Mesenteric fat pad (tissue), 1 donor: ENCODE measurements around the gene LARP4. TPM values are rescaled to one million over a fixed set of nuclear protein-coding genes. Genes with fewer than 3 reads are reported as not detected.
A peak's percentile ranks its signal among the peaks of the same experiment; 100 is the strongest.
"Not testable (repeated sequence)": the region's sequence is repeated elsewhere in the genome, so short reads cannot be mapped to it uniquely, and the experiment has no call there.

Source experiments
- DNase-seq: peaks from one replicate; pipeline ENCODE4 v3.0.0-alpha.2; 2020; ENCODE audit warnings: low spot score
- total RNA-seq: library from RNA; stranded (reverse); fragmentation: NEBNext Ultra II Directional; extraction: Animal tissue kit (Norgen Biotek cat#: 25700); gene quantifications from one replicate; pipeline ENCODE4 v1.2.1, GENCODE V29; 2021
- donor health status: DM: yes; HTN: yes; CAD: no.

The LARP4 gene
- total RNA-seq, 1 donor from 2014 or later, result 128 TPM

DNA sequence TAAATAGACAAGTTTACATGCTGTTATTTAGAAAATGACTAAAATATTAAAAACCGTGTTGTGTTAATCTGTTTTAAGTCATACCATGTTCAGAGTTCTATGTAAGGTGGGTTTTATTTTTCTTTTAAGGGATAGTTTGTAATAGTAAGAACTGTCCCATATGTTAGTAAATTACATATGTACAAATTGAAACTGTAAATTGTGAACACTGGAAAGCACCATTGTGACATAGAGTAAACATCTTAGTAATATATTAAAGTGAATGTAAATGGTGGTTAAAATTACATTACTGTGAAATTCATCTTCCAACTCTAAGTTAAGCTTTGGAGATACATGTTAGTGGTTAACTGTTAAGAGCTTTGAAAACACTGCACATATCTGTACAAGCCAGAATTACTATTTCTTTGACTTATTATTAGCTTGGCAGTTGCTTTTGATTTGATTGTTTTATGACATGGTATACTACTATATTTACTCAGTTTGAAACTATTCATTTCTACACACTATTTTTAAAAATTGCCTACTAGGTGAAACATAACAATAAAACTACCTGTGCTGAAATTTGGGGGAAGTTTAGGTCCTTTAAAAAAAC, 76.7 kb downstream of the LARP4 start:
- no peak for DNase-seq

- DNase-seq, result no peak
These were observed 81.9 kb downstream of the LARP4 start for GRCh38 chr12:50482571-50482970.

DNA sequence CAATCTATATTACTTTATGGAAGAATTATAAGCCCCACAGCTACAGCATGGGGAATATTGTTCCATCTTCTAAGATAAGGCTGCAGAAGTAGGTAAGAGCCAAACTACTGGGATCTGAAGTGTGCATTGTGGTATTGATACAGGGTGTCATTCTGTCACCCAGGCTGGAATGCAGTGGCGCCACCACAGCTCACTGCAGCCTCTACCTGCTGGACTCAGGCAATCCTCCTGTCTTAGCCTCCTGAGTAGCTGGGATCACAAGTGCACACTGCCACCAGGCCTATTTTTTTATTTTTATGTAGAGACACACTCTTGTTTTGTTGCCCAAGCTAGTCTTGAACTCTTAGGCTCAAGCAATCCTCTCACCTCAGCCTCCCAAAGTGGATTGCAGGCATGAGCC, 82.8 kb downstream of the LARP4 start:
- DNase-seq, result no peak

GRCh38 chr12:50488801-50489200, 88.1 kb downstream of the LARP4 start:
- DNase-seq, result no peak

- DNase-seq, result not testable (repeated sequence)
These were observed 97.4 kb downstream of the LARP4 start for GRCh38 chr12:50498119-50498518.

- peak; percentile 98 for DNase-seq
These were observed 104.4 kb downstream of the LARP4 start, which contains the start of gene DIP2B for GRCh38 chr12:50504798-50505674. Gene DIP2B (plus strand): TSS chr12:50504985. CDS start chr12:50505141, 156 bp downstream.

GRCh38 chr12:50505675-50506530, 105.2 kb downstream of the LARP4 start:
- no peak for DNase-seq

DNA sequence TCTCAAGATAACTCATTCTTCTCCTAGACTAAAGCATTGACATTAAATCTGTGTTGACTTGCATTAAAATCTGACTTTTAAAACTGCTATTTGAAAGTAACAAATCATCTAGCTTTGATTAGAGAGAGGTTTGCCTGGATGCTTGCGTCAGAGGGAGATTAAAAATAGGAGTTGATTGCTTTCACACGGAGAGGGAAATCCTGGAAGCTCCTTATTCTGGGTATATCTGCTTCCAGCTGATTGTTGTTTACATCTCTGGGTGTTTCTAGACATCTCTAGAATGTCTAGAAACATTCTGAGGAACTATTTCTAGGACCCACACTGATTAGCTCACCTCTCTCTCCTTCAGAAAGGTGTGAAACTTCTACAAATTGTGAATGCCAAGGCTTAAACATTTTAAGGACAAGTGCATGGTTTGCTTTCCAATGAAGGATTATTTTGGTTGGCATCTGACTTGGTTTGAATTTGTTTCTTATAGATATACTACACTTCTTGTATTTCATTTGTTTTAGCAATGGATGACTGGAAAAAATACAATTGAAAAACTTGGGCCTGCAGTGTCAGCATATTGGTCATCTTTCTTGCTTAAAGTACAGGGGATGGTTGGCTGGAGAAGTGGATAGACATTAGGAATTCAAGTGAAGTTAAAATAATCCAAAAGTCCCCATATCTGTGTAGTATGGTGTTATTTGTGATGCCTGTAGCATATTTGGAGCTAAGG, 106.2 kb downstream of the LARP4 start:
- DNase-seq, result no peak

DNA sequence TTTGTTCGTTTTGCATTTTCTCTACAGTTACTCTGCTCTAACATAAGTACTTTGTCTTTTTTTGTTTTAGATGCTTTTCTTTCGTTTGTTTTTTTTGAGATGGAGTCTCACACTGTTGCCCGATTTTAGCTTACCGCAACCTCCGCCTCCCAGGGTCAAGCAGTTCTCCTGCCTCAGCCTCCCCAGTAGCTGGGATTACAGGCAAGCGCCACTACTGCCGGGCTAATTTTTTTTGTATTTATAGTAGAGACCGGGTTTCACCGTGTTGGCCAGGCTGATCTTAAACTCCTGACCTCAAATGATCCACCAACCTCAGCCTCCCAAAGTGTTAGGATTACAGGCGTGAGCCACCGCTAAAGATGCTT, 106.8 kb downstream of the LARP4 start:
- DNase-seq, result no peak

DNA sequence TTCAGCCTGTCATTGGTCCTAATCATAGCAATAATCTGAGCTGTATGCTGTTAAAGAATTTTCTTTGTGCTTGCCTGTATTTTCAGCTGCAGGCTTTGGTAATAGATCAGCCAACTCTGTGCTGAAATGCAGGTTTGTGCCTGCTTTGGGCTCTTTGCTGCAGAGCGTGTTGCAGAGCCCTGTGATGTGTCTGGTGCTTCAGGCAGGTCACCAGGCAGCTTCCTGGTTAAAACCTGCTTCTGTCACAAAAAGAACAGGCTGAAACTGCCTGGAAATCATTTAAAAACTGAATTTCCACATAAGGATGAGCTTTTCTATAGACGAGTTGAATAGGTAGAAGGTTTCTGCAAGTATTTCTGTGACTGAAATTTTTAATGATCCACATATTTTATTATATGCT, 107.2 kb downstream of the LARP4 start:
- no peak for DNase-seq

DNA sequence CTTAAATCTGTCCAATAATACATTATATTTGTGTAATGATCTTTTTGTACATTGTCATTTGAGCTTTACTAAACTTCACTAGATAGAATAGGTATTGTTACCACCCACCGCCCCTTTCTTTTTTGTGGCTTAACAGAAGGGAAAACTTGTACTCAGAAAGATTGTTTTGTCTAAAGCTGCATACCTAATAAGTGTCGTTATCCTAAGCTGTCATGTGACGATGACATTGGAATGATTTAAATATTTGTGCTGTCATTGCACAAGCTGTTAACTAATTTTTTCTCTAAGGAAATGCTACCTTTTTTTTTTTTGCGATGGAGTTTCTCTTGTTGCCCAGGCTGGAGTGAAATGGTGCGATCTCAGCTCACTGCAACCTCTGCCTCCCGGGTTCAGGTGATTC, 107.7 kb downstream of the LARP4 start:
- no peak for DNase-seq

DNA sequence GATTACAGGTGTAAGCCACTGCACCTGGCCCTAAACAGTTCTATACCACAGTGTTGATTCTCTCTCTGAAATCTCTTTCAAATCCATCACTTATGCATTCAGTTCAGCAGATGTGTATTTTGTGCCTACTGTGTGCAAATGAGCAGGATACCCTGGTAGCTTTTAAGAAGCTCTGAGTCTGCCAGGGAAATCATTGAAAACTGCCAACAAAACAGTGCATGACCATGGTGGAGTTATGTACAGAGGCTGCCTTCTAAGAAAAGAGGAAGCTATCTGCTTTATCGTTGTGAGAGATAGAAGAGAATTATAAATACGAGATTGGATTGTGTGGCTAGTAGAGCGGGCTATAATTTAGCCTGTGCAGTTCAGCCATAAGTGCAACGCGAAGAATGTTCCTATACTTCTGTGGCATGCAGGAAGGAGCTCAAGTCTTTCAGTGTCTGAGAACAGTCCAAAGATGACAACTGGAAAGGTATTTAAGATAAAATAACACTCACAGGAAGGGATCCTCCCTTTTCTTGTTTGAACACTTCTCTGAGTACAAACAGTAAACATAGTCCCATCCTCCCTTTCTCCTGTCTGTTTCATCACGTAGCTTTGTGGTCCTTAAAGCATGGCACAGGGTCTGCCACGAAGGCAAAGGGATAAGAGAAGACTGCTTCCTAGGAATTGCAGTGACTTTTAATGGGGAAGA, 108.4 kb downstream of the LARP4 start:
- DNase-seq, result no peak

- DNase-seq, result no peak
These were observed 114.0 kb downstream of the LARP4 start for GRCh38 chr12:50514526-50515276.

- DNase-seq, result no peak
These were observed 114.9 kb downstream of the LARP4 start for GRCh38 chr12:50515587-50515986.

- DNase-seq, result no peak
These were observed 116.8 kb downstream of the LARP4 start for GRCh38 chr12:50517421-50518048.

GRCh38 chr12:50518090-50518489, 117.4 kb downstream of the LARP4 start:
- no peak for DNase-seq

DNA sequence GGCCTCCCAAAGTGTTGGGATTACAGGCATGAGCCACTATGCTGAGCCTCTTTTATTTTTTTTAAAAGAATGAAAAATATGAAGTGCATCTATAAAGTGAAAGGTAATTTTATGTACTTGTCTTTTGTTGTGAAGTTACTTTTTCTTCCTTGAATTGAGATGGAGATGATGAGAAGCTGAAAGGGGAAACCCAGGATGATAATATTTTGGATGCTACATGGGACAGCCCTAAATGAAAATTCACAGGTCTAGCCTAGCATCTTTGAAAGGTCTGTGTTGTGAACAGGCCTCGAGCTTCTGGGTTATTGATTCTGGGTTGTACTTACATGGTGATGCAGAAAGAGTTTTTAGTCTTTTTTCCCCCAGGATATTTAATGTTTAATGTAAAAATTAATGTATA, 118.7 kb downstream of the LARP4 start:
- DNase-seq, result no peak

DNA sequence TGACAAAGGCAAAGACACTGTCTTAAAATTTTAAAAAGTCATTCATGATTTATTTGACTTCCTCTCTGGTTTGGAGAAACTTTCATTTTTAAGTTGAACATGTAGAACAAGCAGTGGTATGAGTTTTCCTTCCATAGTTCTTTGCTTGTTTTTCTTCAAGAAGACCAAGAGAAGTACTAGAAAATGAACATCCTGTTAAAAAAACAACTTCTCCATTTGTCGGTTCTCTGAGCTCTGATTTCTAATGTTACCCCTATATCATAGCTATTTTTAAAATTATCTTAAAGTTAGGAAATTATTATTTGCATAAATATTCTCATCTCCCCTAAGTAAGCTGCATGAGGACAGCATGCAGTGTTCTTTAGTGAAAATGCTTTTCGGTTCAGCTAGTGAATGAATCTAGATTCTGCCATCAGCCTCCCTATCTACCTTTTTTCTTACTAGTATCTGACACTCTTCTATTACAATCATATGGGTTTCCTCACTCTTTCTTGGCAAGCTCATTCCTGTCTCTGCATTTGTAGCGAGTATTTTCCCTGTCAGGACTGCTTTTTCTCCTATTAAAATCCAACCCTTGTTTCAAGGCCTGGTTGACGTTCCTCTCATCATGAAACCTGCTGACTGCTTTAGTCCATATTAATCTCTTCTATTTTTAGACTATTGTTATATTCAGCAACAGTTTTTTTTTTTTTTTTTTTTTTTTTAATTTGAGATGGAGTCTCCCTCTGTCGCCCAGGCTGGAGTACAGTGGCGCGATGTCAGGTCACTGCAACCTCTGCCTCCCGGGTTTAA, 119.9 kb downstream of the LARP4 start:
- no peak for DNase-seq
